ENCODE measurements around the gene BMAL1. TPM values are rescaled to one million over a fixed set of nuclear protein-coding genes. Genes with fewer than 3 reads are reported as not detected.

The BMAL1 gene
- total RNA-seq, 1 donor from 2014 or later = 36.6 TPM

DNA sequence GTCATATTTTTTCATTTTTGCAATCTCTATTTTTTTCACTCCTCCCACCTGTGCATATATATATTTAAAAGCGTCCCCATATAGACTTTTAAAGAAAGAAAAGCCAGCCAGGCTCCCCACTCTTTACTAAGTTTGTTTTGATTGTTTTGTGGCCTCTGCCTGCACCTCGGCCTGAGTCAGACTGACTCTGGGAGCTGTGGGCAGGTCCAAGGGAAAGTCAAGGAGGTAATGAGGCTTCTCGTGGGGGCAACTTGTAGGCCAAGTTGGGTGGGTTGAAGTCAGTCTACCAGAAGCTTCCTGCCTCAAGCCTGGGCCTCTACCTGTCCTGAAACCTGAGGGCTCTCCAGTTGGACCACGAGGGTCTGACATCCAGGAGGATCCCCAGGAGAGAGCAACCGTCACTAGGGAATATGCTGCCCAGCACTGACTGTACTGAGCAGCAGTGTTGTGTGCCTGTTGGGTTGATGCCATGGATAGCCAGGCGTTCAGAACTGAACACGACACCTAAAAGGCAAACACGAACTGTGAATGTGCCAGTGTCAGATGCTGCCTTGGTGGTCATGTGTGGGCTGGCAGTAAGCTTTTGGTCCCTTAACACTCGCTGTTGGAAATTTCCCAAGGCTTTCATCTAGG is 58.8 kb downstream of the BMAL1 start:
- FAIRE-seq (no peak), DNase-seq (ENCODE audit: low read depth) (no peak)
- H3K27me3 ChIP-seq (ENCODE audit: control insufficient read depth, insufficient read depth, low read length) = no peaks in the 10 kb centered on the region
- TF ChIP-seq, protein P1, sequence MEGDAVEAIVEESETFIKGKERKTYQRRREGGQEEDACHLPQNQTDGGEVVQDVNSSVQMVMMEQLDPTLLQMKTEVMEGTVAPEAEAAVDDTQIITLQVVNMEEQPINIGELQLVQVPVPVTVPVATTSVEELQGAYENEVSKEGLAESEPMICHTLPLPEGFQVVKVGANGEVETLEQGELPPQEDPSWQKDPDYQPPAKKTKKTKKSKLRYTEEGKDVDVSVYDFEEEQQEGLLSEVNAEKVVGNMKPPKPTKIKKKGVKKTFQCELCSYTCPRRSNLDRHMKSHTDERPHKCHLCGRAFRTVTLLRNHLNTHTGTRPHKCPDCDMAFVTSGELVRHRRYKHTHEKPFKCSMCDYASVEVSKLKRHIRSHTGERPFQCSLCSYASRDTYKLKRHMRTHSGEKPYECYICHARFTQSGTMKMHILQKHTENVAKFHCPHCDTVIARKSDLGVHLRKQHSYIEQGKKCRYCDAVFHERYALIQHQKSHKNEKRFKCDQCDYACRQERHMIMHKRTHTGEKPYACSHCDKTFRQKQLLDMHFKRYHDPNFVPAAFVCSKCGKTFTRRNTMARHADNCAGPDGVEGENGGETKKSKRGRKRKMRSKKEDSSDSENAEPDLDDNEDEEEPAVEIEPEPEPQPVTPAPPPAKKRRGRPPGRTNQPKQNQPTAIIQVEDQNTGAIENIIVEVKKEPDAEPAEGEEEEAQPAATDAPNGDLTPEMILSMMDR (IDR thresholded peaks at IDR 0.05; ENCODE audit: insufficient read depth, low read length, severe bottlenecking) = no peak
- no peak overlapping the region for H3K4me3 ChIP-seq (ENCODE audit: low read depth, low read length)
- H3K36me3 ChIP-seq (ENCODE audit: control insufficient read depth, insufficient read depth, low read length) = no peaks in the 10 kb centered on the region

DNA sequence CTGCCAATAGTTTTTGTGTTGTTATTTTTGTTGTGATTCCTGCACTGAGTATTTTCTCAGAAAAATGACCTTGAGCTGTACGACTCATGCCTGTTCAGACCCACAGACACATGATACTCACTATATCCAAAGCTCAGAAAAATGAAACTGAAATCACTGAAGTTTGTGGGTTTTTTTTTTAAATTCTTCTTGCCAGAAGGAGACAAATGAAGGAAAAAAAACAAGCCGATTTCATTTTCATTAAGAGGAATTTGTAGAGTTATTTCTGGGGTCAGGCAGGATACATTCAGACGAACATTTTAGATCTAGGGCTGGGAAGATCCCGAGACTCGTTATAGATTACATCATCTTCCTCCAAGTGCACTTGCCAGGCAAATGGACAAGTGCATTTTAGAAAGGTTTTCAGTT is 60.4 kb downstream of the BMAL1 start:
- DNase-seq (ENCODE audit: low read depth) (no peak), FAIRE-seq (no peak)
- TF ChIP-seq, protein P1 (IDR thresholded peaks at IDR 0.05; ENCODE audit: insufficient read depth, low read length, severe bottlenecking) = no peak
- Histone ChIP-seq H3K4me3 (ENCODE audit: low read depth, low read length) (peak overlapping the region; percentile 7), H3K36me3 (ENCODE audit: control insufficient read depth, insufficient read depth, low read length) (no peaks in the 10 kb centered on the region), H3K27me3 (ENCODE audit: control insufficient read depth, insufficient read depth, low read length) (no peaks in the 10 kb centered on the region)

DNA sequence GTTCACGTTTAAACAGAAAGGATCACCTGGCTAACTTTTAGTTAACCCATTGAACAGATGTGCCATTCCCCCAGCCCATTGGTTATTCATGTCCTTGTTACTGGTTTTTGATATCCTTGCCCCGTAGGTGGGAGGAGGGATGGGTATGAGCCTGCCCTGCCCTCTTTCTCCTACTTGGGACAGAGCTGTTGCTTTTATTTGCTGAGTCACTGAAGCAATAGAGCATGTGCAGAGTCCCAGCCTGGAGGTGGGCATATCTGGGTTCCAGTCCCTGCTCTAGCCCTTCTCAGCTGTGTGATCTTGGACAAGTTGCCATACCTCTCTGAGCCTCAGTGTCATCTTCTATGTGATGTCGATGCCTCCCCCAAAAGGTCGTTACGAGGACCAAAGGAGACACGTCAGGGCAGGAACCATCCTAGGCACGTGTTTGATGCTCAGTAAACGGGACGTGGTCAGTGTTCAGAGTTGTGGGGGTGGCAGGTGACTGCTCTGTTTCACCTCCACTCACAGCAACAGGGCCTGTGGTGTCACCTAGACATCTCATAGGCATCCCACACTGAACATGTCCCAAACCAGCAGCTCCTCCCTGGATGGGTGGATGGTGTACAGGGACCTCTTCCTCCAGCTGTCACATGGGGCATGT is 61.0 kb downstream of the BMAL1 start:
- no peaks in the 10 kb centered on the region for H3K27me3 ChIP-seq (ENCODE audit: control insufficient read depth, insufficient read depth, low read length)
- TF ChIP-seq, protein P1 (IDR thresholded peaks at IDR 0.05; ENCODE audit: insufficient read depth, low read length, severe bottlenecking) = no peak
- FAIRE-seq (no peak), DNase-seq (ENCODE audit: low read depth) (peak; percentile 65)
- peak overlapping the region; percentile 7 for H3K4me3 ChIP-seq (ENCODE audit: low read depth, low read length)
- H3K36me3 ChIP-seq (ENCODE audit: control insufficient read depth, insufficient read depth, low read length) = peaks cover under 1% of the 10 kb centered on the region

DNA sequence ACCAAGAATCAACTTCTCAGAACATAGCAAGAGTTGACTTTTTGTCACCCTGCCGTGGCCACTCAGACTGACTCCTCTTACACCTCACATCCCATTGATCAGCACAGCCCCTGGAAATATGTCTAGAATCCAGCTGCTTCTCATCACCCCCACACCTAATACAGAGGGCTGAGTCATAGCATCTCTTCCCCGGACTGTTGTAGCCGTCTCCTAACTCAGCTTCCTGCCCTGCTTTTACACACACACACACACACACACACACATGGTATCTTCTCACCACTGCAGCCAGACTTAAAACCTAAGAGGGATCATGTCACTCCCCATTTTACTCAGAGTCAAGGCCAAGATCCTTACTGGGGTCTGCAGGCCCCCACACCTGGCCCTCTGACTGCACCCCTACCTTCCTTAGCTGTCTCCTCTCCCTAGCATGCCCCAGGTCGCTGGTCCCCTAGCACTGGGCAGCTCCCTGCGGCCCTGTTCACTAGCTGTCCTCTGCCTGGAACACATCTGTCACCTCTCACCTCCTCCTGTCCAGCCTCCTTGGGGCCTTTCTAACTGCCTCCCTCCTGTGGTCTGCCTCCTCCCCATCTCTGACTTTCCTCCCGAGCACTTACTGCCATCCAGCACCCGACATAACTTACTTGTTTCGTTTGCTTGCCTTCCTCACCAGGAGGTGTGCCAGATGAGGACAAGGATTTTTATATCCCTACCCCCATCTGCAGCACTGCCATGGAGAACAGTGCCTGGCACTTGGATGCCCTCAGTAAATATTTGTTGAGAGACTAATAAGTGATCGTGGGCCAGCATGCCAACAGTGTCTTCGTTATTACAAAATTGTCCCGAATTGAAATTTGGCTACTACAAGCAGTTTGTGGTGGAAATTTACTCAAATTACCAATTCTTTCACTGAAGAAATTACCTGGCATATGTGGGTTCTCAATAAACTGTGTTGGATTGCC is 61.9 kb downstream of the BMAL1 start:
- no peaks in the 10 kb centered on the region for H3K27me3 ChIP-seq (ENCODE audit: control insufficient read depth, insufficient read depth, low read length)
- TF ChIP-seq, protein P1 (IDR thresholded peaks at IDR 0.05; ENCODE audit: insufficient read depth, low read length, severe bottlenecking) = no peak
- FAIRE-seq = no peak

DNA sequence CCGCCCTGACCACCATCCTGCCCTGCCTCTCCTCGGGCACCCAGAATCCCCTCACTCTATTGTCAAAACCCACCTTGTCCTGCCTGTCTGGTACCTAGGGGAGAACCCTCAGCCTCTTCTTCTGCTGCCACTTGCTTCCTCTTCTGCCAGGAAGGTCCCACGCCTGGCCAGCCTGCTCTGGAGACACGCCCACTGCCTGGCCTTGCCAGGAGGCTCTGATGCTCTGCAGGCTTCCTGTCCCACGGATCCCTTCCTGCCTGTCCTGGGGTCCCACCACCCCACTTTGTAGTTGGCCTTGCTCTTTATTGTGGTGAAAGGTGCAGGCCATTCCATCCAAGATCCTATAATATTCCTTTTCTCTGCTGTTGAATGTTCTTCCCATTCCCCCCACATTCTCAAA is 63.4 kb downstream of the BMAL1 start:
- Histone ChIP-seq H3K4me3 (ENCODE audit: low read depth, low read length) (no peak overlapping the region), H3K27me3 (ENCODE audit: control insufficient read depth, insufficient read depth, low read length) (no peaks in the 10 kb centered on the region), H3K36me3 (ENCODE audit: control insufficient read depth, insufficient read depth, low read length) (peaks cover 2% of the 10 kb centered on the region)
- TF ChIP-seq, protein P1 (IDR thresholded peaks at IDR 0.05; ENCODE audit: insufficient read depth, low read length, severe bottlenecking) = no peak
- DNase-seq (ENCODE audit: low read depth) (no peak), FAIRE-seq (no peak)

More for the DNA sequence above, 61.9 kb downstream of the BMAL1 start:
- DNase-seq (ENCODE audit: low read depth) = peak; percentile 86
- no peak overlapping the region for H3K4me3 ChIP-seq (ENCODE audit: low read depth, low read length)
- H3K36me3 ChIP-seq (ENCODE audit: control insufficient read depth, insufficient read depth, low read length) = peaks cover 1% of the 10 kb centered on the region

All from bronchial epithelial cell (primary cell).